Inflammatory macrophage treated with lipopolysaccharide for 4 hours (primary cell): ENCODE results near the gene C1QTNF9.
"Not testable (repeated sequence)": the region's sequence is repeated elsewhere in the genome, so short reads cannot be mapped to it uniquely, and the experiment has no call there.

Experiments used
- DNase-seq: peaks from one replicate; pipeline ENCODE4 v3.0.0-alpha.2; 2020

The C1QTNF9 gene

DNA sequence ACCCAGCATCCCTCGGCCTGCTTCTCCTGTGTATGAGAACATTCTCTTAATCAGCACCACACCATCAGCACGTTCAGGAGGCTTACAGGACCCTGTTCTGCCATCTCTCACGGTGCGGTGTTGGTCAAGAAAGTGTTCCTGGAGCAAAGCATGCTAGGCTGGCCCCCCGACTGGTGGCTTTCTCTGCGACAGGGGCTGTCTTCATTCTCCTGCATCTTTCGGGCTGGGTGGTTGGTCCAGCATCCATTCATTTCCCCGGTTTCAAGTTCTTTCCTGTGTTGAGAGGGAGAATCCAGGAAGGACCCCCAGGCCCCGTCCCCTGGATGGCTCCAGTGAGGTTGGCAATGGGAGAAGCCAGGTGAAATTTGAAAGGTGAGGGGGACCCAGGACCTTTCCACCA is 55.8 kb downstream of the C1QTNF9 start:
- DNase-seq = no peak

DNA sequence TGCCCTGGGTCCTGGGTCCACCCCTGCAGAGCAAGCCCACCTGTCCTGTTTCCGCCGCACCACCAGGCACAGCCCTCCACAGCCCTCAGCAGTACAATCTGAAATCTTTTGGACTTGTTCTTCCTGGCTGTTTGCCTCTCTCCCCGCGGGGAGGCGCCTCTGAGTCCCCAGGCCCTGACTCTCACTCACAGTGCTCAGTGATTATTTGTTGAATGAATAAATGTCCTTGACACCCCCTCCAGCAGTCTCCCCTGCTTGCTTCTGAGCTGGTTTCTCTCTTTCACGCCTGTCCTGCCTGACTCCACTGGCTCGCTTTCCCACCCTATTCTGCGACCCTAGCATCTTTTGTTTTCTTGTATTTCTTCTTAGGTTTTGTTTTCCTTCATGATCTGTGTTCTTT is 56.9 kb downstream of the C1QTNF9 start:
- not testable (repeated sequence) for DNase-seq

DNA sequence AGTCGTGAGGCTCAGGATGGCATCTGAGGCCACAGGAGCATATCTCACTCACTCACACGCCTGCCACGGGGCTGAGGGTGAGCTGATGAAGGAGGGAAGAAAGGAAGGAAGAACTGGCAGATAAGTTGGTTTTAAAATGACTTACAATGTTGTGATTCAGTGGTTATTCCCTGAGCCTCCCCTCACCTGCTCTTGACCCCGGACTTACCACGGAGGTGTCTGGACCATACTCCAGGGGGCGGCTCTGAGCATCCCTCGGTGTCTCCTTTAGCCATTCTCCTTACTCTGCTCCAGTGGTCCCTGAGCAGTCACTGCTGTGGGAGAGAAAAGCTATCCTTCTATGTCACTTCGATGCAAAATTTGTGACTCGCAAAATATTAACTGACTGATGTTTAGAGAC is 61.9 kb downstream of the C1QTNF9 start:
- not testable (repeated sequence) for DNase-seq
